Measurements from ENCODE around the gene ANKRD50.

GRCh38 chr4:124727331-124727890 is 14.9 kb upstream of the ANKRD50 start:
- no peak for TF ChIP-seq EP300 (IDR thresholded peaks at IDR 0.05; ENCODE audit: borderline replicate concordance)
- TF ChIP-seq TAF1 (IDR thresholded peaks at IDR 0.05; ENCODE audit: low read depth) = no peak
- TF ChIP-seq RAD21 (IDR thresholded peaks at IDR 0.05; ENCODE audit: low read depth) = no peak
- TF ChIP-seq CEBPB (IDR thresholded peaks at IDR 0.05) = no peak
- TF ChIP-seq CREB1 (IDR thresholded peaks at IDR 0.05; ENCODE audit: low read depth) = no peak
- no peak for TF ChIP-seq MAX (IDR thresholded peaks at IDR 0.05)
- TF ChIP-seq ZBTB7A (IDR thresholded peaks at IDR 0.05; ENCODE audit: low read depth) = no peak
- TF ChIP-seq NFIC (IDR thresholded peaks at IDR 0.05) = no peak
- no peak for TF ChIP-seq TCF12 (IDR thresholded peaks at IDR 0.05; ENCODE audit: low read depth)
- no peak for TF ChIP-seq REST (IDR thresholded peaks at IDR 0.05; ENCODE audit: low read depth)
- TF ChIP-seq FOXM1 (IDR thresholded peaks at IDR 0.05; ENCODE audit: borderline replicate concordance, low read depth) = no peak
- TF ChIP-seq TEAD4 (IDR thresholded peaks at IDR 0.05) = no peak
- TF ChIP-seq EGR1 (IDR thresholded peaks at IDR 0.05) = no peak

Data from Ishikawa (cell line).